ENCODE data around the gene RAP1GAP2.
"Not testable (repeated sequence)": the region's sequence is repeated elsewhere in the genome, so short reads cannot be mapped to it uniquely, and the experiment has no call there.

RAP1GAP2 gene

DNA sequence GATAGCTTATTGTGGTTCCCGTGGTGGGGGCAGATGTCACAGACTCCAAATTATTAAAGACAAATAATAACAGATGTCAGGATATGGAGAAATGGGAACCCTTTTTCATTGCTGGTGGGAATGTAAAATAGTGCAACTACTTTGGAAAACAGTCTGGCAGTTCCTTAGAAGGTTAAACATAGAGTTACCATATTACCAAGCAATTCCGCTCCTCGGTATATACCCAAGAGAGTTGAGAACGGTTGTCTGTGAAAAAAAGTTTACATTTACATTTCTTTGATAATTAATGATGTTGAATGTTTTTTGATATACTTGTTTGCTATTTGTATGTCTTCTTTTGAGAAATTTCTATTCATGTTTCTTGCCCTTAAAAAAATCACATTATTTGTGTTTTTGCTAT, 226.0 kb downstream of the RAP1GAP2 start:
- DNase-seq (ENCODE audit: low read depth, low spot score) = no peak

DNA sequence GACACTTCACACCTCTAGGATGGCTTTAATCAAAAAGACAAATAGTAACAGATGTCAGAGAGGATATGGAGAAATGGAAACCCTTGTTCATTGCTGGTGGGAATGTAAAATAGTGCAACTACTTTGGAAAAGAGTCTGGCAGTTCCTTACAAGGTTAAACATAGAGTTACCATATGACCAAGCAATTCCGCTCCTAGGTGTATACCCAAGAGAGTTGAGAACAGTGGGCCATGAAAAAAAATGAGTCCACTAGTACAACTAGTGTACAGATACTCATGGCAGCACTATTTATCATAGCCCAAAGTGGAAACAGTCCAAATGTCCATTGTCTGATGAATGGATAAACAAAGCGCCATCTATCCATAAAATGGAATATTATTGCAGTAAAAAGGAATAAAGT, 228.1 kb downstream of the RAP1GAP2 start:
- no peak for DNase-seq (ENCODE audit: low read depth, low spot score)

- DNase-seq (ENCODE audit: low read depth, low spot score) = no peak
Observed at GRCh38 chr17:3025421-3026124, 229.3 kb downstream of the RAP1GAP2 start.

GRCh38 chr17:3026125-3026855, 230.1 kb downstream of the RAP1GAP2 start:
- no peak for DNase-seq (ENCODE audit: low read depth, low spot score)

- DNase-seq (ENCODE audit: low read depth, low spot score) = no peak
Observed at GRCh38 chr17:3026856-3027751, 230.9 kb downstream of the RAP1GAP2 start.

DNA sequence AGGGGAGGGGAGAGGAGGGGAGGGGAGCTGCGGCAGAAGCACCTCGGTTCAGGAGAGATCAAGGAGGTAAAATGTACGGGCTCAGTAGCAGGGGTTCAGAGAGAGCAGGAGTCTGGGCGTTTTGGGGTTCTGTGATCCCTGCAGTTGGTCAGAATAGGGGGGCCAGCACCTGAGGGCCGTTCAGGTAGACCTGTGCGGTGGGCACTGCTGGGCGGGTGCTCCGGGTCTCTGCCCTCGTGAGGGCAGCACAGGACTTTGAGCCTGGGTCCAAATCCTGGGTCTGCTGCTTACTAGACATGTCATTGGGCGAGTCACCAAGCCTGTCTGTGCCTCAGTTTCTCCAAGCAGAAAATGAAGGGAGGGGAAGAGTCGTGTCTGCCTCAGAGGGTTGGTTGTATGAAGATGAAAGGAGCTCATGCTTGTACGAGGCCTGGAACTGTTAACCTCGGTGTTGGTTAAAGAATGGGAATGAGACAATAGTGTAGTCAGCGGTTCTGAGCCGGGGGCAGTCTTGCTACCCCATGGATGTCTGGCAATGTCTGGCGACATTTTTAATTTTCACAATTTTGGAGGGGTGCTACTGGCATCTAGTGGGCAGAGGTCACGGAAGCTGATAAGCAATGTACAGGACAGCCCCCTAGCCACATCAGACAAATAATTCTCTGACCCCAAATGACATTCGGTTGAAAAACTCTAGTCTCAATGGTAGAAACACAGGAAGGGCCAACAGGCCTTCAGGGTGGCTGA, 231.7 kb downstream of the RAP1GAP2 start:
- DNase-seq (ENCODE audit: low read depth, low spot score) = no peak

DNA sequence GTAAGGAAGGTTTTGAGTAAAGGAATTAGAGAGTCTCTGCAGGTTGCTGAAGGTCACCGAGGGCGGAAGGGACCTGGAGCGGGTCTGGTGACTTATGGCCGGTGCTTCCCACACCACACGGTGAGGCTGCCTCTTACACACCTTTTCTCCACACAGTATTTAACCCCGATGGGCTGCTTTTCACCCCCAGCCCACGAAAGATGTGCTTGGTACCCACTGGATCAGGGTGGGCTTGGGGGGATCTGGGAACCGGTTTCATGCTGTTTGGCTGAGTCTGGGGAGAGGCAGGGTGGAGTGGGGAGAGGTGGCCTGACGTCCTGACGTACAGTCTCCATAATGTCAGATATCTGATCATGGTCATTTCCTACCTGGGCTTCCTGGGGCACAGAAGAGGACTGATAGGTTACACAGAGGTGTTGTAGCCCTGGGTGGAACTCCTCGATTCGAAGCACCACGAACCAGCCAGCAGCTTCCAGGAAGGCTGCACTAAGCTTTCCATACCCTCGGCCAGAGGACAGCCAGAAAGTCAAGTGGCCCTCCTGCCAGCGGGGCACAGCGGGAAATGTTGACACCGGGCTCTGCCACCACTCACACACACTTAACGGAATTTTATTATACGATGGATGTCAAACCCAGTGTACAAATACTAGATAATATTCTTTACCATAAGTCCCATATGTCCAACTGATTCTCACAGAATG, 233.1 kb downstream of the RAP1GAP2 start:
- no peak for DNase-seq (ENCODE audit: low read depth, low spot score)

DNA sequence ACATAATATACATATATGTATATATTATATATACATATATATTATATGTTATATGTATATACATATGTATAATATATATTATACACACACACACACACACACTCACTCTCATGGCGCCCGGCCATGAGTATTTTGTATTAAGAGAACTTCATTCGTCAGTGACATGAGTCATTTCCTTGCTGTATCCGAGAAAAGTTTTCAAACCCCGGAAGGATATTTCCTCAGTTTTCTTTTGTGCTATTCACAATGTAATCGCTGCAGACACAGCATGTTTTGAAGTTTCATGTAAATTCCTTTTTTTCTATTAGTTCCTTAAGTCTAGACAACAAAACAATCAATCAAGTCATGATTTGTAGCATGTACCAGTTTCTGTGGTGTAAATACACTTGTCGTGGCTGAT, 233.9 kb downstream of the RAP1GAP2 start:
- DNase-seq (ENCODE audit: low read depth, low spot score) = peak; percentile 32

DNA sequence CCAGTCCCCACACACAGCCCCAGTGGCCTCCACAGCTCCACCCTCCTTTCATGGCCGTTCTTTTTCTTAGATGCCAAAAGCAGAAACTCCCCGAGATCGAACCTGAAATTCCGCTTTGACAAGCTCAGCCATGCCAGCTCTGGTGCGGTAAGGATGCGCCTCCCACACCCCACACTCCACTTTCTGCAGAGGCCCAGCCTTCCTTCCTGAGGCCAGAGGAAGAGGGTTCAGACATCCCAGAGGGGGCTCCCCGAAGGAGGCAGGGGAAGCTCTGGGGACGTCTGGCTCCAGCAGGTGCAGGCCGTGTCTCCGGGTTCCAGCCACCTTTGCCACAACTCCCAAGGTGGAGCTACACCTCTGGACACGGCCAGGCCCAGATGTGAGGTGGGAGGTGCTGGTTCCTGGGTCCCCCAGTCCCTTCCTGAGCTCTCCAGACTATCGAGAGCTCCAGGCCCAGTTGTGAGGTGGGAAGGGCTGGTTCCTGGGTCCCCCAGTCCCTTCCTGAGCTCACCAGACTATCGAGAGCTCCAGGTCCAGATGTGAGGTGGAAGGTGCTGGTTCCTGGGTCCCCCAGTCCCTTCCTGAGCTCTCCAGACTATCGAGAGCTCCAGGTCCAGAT, 234.7 kb downstream of the RAP1GAP2 start:
- not testable (repeated sequence) for DNase-seq (ENCODE audit: low read depth, low spot score)

DNA sequence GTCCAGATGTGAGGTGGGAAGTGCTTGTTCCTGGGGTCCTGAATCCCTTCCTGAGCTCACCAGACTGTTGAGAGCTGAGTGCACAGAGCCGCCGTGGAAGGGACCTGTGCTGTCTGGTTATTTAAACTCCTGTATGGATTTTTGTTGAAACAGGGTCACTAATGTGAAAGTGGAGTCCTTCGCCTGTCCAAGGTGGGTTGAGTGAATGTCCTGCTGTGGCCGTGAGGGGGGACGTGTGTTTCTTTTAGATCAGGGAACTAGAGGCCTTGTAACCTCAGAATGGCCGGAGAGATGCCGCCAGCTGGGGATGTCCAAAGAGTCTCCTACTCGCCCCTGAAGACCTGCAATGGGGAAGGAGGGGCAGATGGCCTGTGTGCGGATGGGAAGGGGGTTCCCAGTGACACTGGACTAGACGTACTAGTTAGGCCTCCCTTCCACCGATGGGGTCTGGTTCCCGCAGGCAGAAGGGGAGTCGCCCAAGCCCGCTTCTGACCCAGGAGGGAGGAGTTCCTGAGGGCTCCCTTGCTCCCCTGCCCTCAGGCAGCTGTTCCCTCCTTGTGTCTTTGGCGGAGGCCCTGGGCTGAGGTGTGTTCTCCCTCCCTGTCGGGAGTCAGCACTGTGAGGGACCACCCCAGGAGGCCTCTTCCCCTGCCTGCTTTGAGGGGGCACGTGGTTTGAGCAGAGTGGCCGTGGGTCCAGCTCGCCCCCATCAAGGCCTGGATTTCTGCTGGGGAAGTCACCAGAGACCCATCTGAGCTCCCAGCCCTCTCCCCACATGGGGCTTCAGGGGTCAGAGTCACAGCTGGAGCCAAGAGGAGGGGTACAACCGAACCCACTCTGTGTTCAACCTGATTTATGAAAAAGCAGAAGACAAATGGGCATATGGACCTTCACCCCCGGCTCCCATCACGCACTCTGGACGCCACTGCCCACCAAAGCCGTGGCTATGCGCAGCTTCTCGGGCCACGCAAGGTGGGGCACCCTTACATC, 236.3 kb downstream of the RAP1GAP2 start:
- DNase-seq (ENCODE audit: low read depth, low spot score) = no peak

DNA sequence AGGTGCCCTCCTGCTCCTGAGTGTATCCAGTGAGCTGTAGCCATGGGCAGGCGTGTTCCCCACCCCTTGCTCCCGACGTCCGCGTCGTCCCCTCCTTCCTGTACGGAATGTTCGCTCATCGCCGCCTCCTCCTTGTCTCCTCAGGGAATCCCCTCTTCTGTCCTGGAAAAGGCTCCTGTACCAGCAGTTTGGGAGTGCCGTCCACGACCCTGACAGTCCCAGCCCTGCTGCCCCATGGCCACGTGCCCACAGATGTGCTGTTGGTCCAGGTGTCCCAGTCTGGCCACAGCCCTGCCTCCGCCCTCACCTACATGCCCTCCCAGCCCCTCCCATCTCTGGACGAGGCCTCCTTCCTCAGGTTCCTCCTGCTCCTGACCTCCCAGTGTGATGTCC, 237.0 kb downstream of the RAP1GAP2 start:
- no peak for DNase-seq (ENCODE audit: low read depth, low spot score)

GRCh38 chr17:3033741-3034577, 237.7 kb downstream of the RAP1GAP2 start:
- no peak for DNase-seq (ENCODE audit: low read depth, low spot score)

- no peak for DNase-seq (ENCODE audit: low read depth, low spot score)
Observed at GRCh38 chr17:3034578-3034920, 238.3 kb downstream of the RAP1GAP2 start.

DNA sequence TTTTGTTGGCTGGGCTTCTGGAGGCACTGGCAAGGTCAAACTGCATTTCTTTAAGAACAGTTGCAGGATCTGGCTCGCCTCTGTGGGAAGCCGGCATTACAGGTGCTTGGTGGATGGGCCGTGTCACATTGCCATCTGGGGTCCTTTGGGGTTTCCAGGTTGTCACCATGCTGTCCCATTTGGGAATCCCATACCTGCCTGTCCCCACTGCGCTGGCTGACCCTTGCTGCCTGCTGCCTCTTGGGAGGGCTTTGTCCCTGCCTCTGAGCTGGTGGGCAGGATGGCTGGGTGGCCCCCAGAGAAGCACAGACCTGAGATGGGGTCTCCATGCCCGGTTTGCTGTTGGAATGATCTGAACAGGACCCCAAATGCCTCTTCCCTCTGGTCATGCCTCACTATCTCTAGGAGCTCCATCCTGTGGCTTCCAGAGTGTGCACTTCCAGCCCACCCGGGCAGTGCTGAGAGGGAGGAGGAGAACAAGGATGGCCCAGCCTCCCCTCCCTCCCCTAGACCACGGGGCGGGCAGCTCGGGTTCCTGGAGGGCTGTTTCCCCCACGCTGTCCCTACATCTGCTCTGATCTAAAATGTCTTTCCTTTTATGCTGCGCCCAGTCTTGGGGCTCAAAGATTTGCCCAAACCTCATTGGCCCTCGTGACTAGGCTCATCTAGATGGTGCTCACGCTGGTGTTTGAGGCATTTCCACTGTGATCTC, 239.2 kb downstream of the RAP1GAP2 start:
- DNase-seq (ENCODE audit: low read depth, low spot score) = no peak

DNA sequence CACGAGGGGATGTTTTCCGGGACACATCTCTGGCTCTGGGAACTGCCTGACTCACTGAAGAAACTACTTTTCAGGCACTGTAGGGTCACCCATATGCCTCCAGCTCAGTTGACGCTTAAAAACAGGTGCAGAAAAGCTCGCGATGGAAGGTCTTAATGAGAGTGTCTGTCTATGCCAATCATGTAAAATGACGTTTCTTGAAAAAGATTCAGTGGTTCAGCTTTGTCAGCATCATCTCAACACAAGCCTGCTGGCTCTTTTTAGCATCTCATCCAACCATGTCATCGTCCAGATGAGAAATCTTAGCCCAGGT, 239.7 kb downstream of the RAP1GAP2 start:
- DNase-seq (ENCODE audit: low read depth, low spot score) = no peak

DNA sequence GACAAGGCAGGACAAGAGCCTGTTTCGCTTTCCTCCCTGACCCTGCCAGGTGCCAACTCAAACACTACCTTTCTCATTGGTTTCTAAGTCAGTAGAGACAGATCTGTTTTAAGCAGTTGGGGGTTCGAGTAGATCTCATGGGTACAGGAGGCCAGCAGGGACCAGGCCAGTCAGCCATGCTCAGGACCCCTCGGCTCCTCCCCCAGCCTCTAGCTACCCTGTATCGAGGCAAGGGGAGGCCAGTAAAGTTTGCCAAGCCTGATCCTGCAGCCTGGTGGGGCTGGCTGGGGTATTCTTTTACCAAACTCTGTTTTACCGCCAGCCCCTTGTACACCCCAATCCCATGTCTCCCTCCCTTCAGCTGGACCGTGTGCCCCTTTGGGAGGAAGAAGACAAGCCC, 240.6 kb downstream of the RAP1GAP2 start:
- DNase-seq (ENCODE audit: low read depth, low spot score) = no peak

GRCh38 chr17:3037259-3037658, 241.0 kb downstream of the RAP1GAP2 start:
- DNase-seq (ENCODE audit: low read depth, low spot score) = no peak

DNA sequence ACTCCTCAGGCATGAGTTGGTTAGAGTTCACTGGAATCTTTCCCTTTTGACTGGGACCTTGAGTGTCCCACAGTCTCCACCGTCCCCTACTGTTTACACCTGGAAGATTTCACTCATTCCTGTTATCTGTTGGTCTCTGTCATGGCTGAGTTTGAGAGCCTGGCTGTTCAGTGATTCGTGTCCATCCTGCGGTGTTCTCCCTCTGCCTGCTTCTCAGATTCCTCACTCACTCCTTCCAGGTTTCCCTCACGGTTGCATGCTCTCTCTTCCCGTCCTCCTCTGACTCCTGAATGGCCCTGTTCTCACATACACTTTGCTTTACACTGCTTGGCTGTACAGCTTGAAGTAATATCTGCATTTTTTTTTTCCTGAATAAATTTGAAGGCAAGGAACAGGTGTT, 242.7 kb downstream of the RAP1GAP2 start:
- DNase-seq (ENCODE audit: low read depth, low spot score) = no peak
